Activated CD8-positive, alpha-beta memory T cell treated with anti-CD3 and anti-CD28 coated beads for 1 hour (primary cell): Measurements from ENCODE around the gene IGLL5.

Source experiments
- DNase-seq, 2 donors: peaks; one replicate each; pipeline ENCODE4 v3.0.0-alpha.2; 2020; ENCODE audit warnings: low read depth in 1 of 2; ENCODE audit errors: extremely low read depth in 1 of 2

The IGLL5 gene

GRCh38 chr22:22926370-22927195 is 39.0 kb downstream of the IGLL5 start:
- no peak for DNase-seq

- DNase-seq: no peak
Observed at GRCh38 chr22:22927196-22927887, 39.7 kb downstream of the IGLL5 start.

GRCh38 chr22:22927888-22928665 is 40.5 kb downstream of the IGLL5 start:
- DNase-seq: no peak

- peak; percentile 1 to 3 for DNase-seq
Observed at GRCh38 chr22:22928666-22929380, 41.2 kb downstream of the IGLL5 start.

- no peak for DNase-seq
Observed at GRCh38 chr22:22929381-22930221, 42.0 kb downstream of the IGLL5 start.

DNA sequence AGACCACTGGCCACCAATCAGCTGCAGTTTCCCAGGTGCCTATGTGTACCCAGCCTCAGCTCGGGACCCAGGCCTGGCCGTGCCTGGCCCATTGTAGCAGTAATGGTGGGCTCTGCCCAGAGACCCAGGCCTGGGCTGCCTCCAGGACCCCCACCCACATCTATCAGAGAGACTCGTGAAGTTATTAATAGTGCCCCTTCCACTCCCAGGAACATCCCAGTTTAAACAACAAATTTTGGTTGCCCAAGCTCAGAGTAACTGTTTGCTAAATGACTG is 42.5 kb downstream of the IGLL5 start:
- DNase-seq: no peak

GRCh38 chr22:22930571-22931556 is 43.2 kb downstream of the IGLL5 start:
- no peak for DNase-seq

GRCh38 chr22:22931557-22932270 is 44.1 kb downstream of the IGLL5 start:
- no peak for DNase-seq

DNA sequence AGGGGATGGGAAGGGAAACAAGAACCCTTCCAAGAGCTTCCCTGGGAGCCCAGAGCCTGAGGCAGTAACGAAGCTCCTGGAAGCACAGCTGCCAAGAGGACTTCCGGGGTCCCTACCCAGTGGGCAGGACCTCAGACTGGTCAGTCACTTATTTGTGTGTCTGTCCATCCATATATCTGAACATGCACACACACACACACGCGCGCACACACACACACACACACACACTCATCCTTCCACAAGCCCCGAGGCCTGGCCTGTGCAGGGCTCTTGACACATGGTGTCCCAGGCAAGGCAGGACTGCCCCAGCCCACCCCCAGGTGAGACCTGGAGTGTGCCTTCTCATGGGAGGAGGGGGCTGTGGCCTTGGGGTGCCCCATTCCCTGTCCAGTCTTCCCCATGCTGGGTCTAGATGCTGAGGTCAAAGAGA is 44.9 kb downstream of the IGLL5 start:
- no peak for DNase-seq

- no peak for DNase-seq
Observed at GRCh38 chr22:22933100-22933806, 45.6 kb downstream of the IGLL5 start.

- DNase-seq: no peak
Observed at GRCh38 chr22:22933807-22934542, 46.4 kb downstream of the IGLL5 start.

DNA sequence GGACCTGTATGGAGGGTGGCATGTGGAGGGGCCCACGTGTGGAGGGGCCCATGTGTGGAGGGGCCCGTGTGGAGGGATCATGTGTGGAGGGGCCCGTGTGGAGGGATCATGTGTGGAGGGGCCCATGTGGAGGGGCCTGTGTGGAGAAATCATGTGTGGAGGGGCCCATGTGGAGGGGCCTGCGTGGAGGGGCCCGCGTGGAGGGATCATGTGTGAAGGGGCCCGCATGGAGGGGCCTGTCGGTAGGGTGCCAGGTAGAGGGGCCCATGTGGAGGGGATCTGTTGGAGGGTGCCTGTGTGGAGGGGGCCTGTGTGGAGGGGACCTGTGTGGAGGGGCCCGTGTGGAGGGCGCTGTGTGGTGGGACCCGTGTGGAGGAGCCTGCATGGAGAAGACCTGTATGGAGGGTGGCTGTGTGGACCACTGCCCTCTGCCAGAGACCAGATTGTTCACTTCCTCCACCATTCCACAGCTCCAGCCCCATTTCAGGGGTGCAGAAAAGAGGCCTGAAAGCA is 47.0 kb downstream of the IGLL5 start:
- DNase-seq: no peak

DNA sequence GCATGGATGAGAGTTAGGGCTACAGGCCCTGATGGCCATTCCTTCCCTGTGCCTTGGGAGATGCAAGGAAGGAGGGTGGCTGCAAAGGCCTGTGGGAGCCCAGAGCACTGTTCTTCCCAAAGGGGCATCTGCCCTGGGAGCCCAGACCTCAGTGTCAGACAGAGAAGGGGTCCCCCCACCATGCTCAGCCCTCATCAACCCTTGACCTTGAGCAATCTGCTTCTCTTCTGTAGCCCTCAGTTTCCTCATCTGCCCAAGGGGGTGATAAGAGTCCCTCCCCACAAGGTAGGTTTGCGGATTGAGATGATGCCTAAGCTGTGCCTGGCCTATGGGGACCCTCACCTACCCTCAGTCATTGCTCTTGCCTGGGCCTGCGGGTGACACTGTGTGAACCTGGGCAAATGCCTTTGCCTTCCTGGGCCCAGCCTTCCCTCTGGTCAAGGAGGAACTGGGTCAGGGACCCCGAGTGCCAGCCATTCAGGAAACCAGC is 47.5 kb downstream of the IGLL5 start:
- DNase-seq: no peak

GRCh38 chr22:22935546-22936157 is 48.0 kb downstream of the IGLL5 start:
- DNase-seq: no peak

DNA sequence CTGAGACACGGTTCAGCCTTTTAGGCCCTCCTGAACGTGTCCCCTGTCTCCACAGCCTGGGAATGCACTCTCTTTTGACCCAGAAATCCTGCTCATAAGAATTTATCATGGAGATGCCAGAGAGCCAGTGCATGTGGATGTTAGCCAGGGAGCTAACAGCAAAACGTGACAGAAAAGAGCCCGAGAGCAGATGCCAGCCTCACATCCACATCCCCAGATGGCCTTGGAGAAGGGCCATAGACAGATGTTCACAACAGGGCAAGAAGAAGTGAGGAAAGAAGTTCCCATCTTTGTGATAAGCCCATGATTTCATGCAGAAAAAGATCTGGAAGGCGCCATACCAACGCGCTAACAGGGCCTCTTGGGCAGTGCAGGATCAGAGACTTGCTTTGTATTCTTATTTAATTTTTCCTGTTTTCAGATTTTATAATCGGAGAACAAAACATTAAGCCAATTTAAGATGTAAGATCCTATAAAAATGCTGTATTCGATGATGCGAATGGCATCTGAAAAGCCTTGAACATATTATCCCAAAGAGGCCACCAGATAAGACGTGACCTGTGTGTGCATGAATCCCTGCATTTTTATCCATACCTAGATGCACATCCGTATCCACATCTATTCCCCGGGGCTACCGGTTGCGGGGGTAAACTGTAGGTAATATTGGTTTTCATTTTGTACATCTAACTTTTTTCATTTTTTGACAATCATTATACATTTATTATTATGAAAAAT is 48.7 kb downstream of the IGLL5 start:
- no peak for DNase-seq
